CD4-positive, alpha-beta T cell (primary cell): ENCODE measurements around the gene ALDH9A1. TPM values are rescaled to one million over a fixed set of nuclear protein-coding genes. Genes with fewer than 3 reads are reported as not detected.

ENCODE experiments used
- ATAC-seq: fragments of 200-7000 bp; cut with Tn5 transposase; one replicate; pipeline ENCODE4 v1.10.0; 2022; ENCODE audit warnings: mild to moderate bottlenecking; ENCODE audit not compliant: poor library complexity
- CTCF ChIA-PET: fragments of 350-600 bp; sonication (Branson Sonifier 250); formaldehyde crosslinking; loops from one replicate; lab custom pipeline; 2021; ENCODE audit warnings: antibody characterized with exemption, inconsistent platforms; lab: Charles Lee
- POLR2A ChIA-PET: fragments of 350-600 bp; sonication (Branson Sonifier 250); formaldehyde crosslinking; loops from one replicate; lab custom pipeline; 2021; ENCODE audit warnings: antibody characterized with exemption, inconsistent platforms; lab: Charles Lee
- DNase-seq, 14 experiments: peaks; one replicate each; pipeline ENCODE4 v3.0.0-alpha.2; 2013 to 2020; ENCODE audit warnings: mixed read lengths in 2 of 14
- H3K27ac ChIP-seq, 2 donors: one replicate each; pipeline versions ENCODE4 v1.5.1 to v1.7.0; 2013; ENCODE audit warnings: low read length in 2 of 2, low read depth in 1 of 2, mild to moderate bottlenecking in 1 of 2
- H3K27me3 ChIP-seq, 2 experiments: 1 replicate in 1 of 2; 2 replicates in 1 of 2; pipeline versions ENCODE4 v1.6.1 to v1.7.0; 2013; ENCODE audit warnings: low read length in 2 of 2, control low read depth in 1 of 2, mild to moderate bottlenecking in 1 of 2, moderate library complexity in 1 of 2; ENCODE audit not compliant: insufficient read depth in 2 of 2, control insufficient read depth in 1 of 2
- H3K36me3 ChIP-seq: one replicate; pipeline ENCODE4 v1.6.1; 2013; ENCODE audit warnings: low read length, control low read depth; ENCODE audit not compliant: insufficient read depth
- H3K4me1 ChIP-seq: one replicate; pipeline ENCODE4 v1.6.1; 2013; ENCODE audit warnings: low read length, control low read depth; ENCODE audit not compliant: insufficient read depth
- H3K4me3 ChIP-seq: one replicate; pipeline ENCODE4 v1.5.1; 2013; ENCODE audit warnings: mild to moderate bottlenecking, low read length, moderate library complexity
- H3K9me3 ChIP-seq, 2 experiments: 1 replicate in 1 of 2; 2 replicates in 1 of 2; pipeline versions ENCODE4 v1.6.1 to v1.7.0; 2013; ENCODE audit warnings: low read length in 2 of 2, mild to moderate bottlenecking in 2 of 2, control low read depth in 1 of 2, moderate library complexity in 1 of 2; ENCODE audit not compliant: control insufficient read depth in 1 of 2, insufficient read depth in 1 of 2
- H3K27ac Mint-ChIP-seq: one replicate; pipeline ENCODE4 v1.8.0; 2020; ENCODE audit warnings: mixed read lengths
- H3K27me3 Mint-ChIP-seq: one replicate; pipeline ENCODE4 v1.8.0; 2021; ENCODE audit warnings: mixed read lengths
- H3K36me3 Mint-ChIP-seq: one replicate; pipeline ENCODE4 v1.8.0; 2021; ENCODE audit warnings: low read depth, mixed read lengths
- H3K4me1 Mint-ChIP-seq: one replicate; pipeline ENCODE4 v1.8.0; 2021; ENCODE audit warnings: low read depth, mixed read lengths
- H3K4me3 Mint-ChIP-seq: one replicate; pipeline ENCODE4 v1.8.0; 2020; ENCODE audit warnings: mild to moderate bottlenecking, mixed read lengths
- H3K9me3 Mint-ChIP-seq: one replicate; pipeline ENCODE4 v1.8.0; 2020; ENCODE audit warnings: mixed read lengths
- intact Hi-C, 2 experiments: fragments of 100-400 bp; cut with DNase I in 1 of 2; cut with micrococcal nuclease in 1 of 2; formaldehyde crosslinking; loops; one replicate each; pipeline versions ENCODE4 v1.15.1 to v1.9.0; 2023 to 2025; cut with DNase I, micrococcal nuclease
- total RNA-seq, 174 experiments: library from RNA in 2 of 174; stranded (reverse) in 2 of 174; gene quantifications; one replicate each; pipeline ENCODE4 v1.2.3 and lab custom pipeline; 2021 to 2026
- TF ChIP-seq, protein P1 (sequence below): fragments of 200-600 bp; IDR thresholded peaks from one replicate; pipeline ENCODE4 v1.8.0; 2022; ENCODE audit warnings: antibody characterized with exemption, mild to moderate bottlenecking

The ALDH9A1 gene
- total RNA-seq, 2 experiments from 2014 or later = 33.9 to 35.5 TPM

GRCh38 chr1:165629848-165630628 is 68.3 kb downstream of the ALDH9A1 start:
- no peaks in the 10 kb centered on the region for H3K9me3 Mint-ChIP-seq
- TF ChIP-seq, protein P1, sequence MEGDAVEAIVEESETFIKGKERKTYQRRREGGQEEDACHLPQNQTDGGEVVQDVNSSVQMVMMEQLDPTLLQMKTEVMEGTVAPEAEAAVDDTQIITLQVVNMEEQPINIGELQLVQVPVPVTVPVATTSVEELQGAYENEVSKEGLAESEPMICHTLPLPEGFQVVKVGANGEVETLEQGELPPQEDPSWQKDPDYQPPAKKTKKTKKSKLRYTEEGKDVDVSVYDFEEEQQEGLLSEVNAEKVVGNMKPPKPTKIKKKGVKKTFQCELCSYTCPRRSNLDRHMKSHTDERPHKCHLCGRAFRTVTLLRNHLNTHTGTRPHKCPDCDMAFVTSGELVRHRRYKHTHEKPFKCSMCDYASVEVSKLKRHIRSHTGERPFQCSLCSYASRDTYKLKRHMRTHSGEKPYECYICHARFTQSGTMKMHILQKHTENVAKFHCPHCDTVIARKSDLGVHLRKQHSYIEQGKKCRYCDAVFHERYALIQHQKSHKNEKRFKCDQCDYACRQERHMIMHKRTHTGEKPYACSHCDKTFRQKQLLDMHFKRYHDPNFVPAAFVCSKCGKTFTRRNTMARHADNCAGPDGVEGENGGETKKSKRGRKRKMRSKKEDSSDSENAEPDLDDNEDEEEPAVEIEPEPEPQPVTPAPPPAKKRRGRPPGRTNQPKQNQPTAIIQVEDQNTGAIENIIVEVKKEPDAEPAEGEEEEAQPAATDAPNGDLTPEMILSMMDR = no peak
- Histone ChIP-seq H3K27ac (peak overlapping the region; percentile 55 to 92), H3K4me3 (peak overlapping the region; percentile 80), H3K27me3 (no peaks in the 10 kb centered on the region), H3K9me3 (no peaks in the 10 kb centered on the region), H3K4me1 (peaks cover 29% of the 10 kb centered on the region), H3K36me3 (no peaks in the 10 kb centered on the region)
- H3K27ac Mint-ChIP-seq = no peak overlapping the region
- intact Hi-C loops = loop anchor here (2.0 kb wide), 2 partner anchors 29 to 139 kb away; partner anchors contain the start of gene TMCO1 (in 2 of the 2)
- no peak for DNase-seq
- H3K4me3 Mint-ChIP-seq = no peak overlapping the region
- H3K27me3 Mint-ChIP-seq = no peaks in the 10 kb centered on the region
- POLR2A ChIA-PET = interaction anchor here (0.6 to 2.9 kb wide), 13 partner anchors 16 to 1209 kb away, joined by 3 to 28 read pairs (median 4); partner anchors contain the start of genes ALDH9A1, POGK and TMCO1
- H3K4me1 Mint-ChIP-seq = peaks cover 14% of the 10 kb centered on the region
- no peak for ATAC-seq
- H3K36me3 Mint-ChIP-seq = no peaks in the 10 kb centered on the region
- CTCF ChIA-PET = interaction anchor here (1.0 to 1.9 kb wide), 2 partner anchors 28 to 67 kb away, joined by 3 to 8 read pairs; partner anchors contain the start of gene ALDH9A1

GRCh38 chr1:165629151-165629550 is 69.2 kb downstream of the ALDH9A1 start:
- ChIA-PET POLR2A (no interaction called here), CTCF (interaction anchor here (0.6 kb wide), 1 partner anchor 246 kb away, joined by 3 read pairs; no protein-coding TSS in a partner anchor)
- H3K36me3 ChIP-seq = no peaks in the 10 kb centered on the region
- no peaks in the 10 kb centered on the region for H3K9me3 ChIP-seq
- H3K9me3 Mint-ChIP-seq = no peaks in the 10 kb centered on the region
- ATAC-seq (no peak), DNase-seq (no peak)
- H3K27me3 Mint-ChIP-seq = no peaks in the 10 kb centered on the region
- no peaks in the 10 kb centered on the region for H3K27me3 ChIP-seq
- no peak overlapping the region for H3K27ac ChIP-seq
- H3K27ac Mint-ChIP-seq = no peak overlapping the region
- H3K4me1 ChIP-seq = peaks cover 29% of the 10 kb centered on the region
- no peaks in the 10 kb centered on the region for H3K36me3 Mint-ChIP-seq
- TF ChIP-seq, protein P1 = no peak
- no peak overlapping the region for H3K4me3 ChIP-seq
- intact Hi-C loops = loop anchor here in 1 of 2 experiments (2.0 kb wide), 1 partner anchor 28 kb away; no protein-coding TSS in a partner anchor
- no peak overlapping the region for H3K4me3 Mint-ChIP-seq
- peaks cover 6% of the 10 kb centered on the region for H3K4me1 Mint-ChIP-seq

DNA sequence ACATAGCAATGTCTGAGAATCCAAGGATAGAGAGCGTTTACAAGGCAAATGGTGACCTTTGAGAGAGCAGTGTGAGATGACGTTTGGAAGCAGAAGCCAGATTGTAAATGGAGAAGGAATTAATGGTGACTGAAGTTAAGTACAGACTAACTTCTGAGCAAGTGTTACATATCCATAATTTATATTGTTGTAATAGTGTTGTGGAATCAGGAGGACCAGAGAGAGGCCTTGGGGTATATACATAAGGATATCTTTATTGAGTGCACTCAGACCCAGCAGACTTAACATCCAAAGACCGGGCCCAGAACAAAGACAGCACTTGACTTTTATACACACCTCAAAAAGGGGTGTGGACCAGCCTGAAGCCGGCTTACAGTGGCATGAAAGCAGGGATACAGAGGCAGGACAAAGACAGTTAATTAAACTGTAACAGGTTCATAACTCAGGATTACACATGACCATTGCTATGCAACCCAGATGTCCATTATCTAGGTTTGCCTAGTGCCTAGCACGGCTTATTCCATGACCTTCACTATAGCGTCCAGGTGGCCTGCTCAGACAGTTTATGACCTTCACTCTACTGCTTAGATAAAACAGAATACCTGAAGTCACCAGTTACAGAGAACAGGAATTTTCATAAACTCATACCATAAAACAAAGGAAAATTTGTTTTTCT is 70.1 kb downstream of the ALDH9A1 start:
- intact Hi-C loops = loop anchor here in 1 of 2 experiments (2.0 kb wide), 1 partner anchor 27 kb away; no protein-coding TSS in a partner anchor
- H3K9me3 ChIP-seq = no peaks in the 10 kb centered on the region
- DNase-seq = no peak
- no peaks in the 10 kb centered on the region for H3K27me3 ChIP-seq
- H3K27ac Mint-ChIP-seq = no peak overlapping the region
- no peak for ATAC-seq
- no peak overlapping the region for H3K4me3 ChIP-seq
- H3K4me1 Mint-ChIP-seq = no peaks in the 10 kb centered on the region
- TF ChIP-seq, protein P1 = no peak
- H3K9me3 Mint-ChIP-seq = no peaks in the 10 kb centered on the region
- H3K27me3 Mint-ChIP-seq = peaks cover under 1% of the 10 kb centered on the region
- POLR2A ChIA-PET = no interaction called here
- H3K4me3 Mint-ChIP-seq = peak overlapping the region; percentile 1
- no peaks in the 10 kb centered on the region for H3K36me3 Mint-ChIP-seq
- H3K36me3 ChIP-seq = no peaks in the 10 kb centered on the region
- H3K27ac ChIP-seq = no peak overlapping the region
- CTCF ChIA-PET = no interaction called here
- H3K4me1 ChIP-seq = peaks cover 27% of the 10 kb centered on the region
